GM23338 (cell line): Measurements from ENCODE around the gene URAD.

ENCODE experiments used
- CREB1 ChIP-seq: fragments of 250-450 bp; sonication (Bioruptor Pico); IDR thresholded peaks from 2 replicates; pipeline ENCODE4 v1.5.0; 2020; ENCODE audit warnings: low read depth, mild to moderate bottlenecking, moderate library complexity
- CTCF ChIP-seq, 2 experiments: fragments of 200-600 bp in 1 of 2; sonication (generic) in 1 of 2; conservative IDR thresholded peaks; 2 replicates each; pipeline versions ENCODE4 v1.5.1 to v1.6.1; 2016 to 2017; ENCODE audit warnings: antibody characterized with exemption in 2 of 2, low read depth in 2 of 2, mild to moderate bottlenecking in 2 of 2, moderate library complexity in 1 of 2
- ETS1 ChIP-seq: IDR thresholded peaks from 2 replicates; pipeline ENCODE4 v1.6.1; 2016; ENCODE audit warnings: antibody characterized with exemption
- EZH2 ChIP-seq: fragments of 200-600 bp; sonication (generic); IDR thresholded peaks from one replicate; pipeline ENCODE4 v1.8.0; 2017; ENCODE audit warnings: antibody characterized with exemption, mild to moderate bottlenecking, low read depth; ENCODE audit not compliant: unreplicated experiment
- EZH2phosphoT487 ChIP-seq: fragments of 200-600 bp; sonication (generic); IDR thresholded peaks from one replicate; pipeline ENCODE4 v1.8.1; 2018; ENCODE audit warnings: antibody characterized with exemption; ENCODE audit not compliant: unreplicated experiment
- POLR2AphosphoS5 ChIP-seq: IDR thresholded peaks from 2 replicates; pipeline ENCODE4 v1.6.1; 2016; ENCODE audit warnings: antibody characterized with exemption, low read depth
- REST ChIP-seq: IDR thresholded peaks from one replicate; pipeline ENCODE4 v1.6.1; 2018; ENCODE audit warnings: antibody characterized with exemption; ENCODE audit not compliant: unreplicated experiment
- ZNF114 ChIP-seq: fragments of 250-450 bp; sonication (Bioruptor Pico); IDR thresholded peaks from 2 replicates; pipeline ENCODE4 v1.5.0; 2020; ENCODE audit warnings: mild to moderate bottlenecking, moderate library complexity
- ZNF331 ChIP-seq: fragments of 250-450 bp; sonication (Bioruptor Pico); IDR thresholded peaks from 2 replicates; pipeline ENCODE4 v1.5.0; 2020; ENCODE audit warnings: low read depth, mild to moderate bottlenecking, moderate library complexity

- TF ChIP-seq EZH2phosphoT487 (peak; percentile 89), CTCF (conservative IDR thresholded peaks at IDR 0.05; ENCODE audit: low read depth in 2 of 2) (peak; percentile 68 to 88), CREB1 (CRISPR knock-in tag) (0 out of 2 replicates have a peak, but pooled peaks have one; percentile 32), POLR2AphosphoS5 (no peak), ZNF114 (CRISPR knock-in tag) (no peak), EZH2 (peak; percentile 96), ZNF331 (no peak), REST (no peak), ETS1 (no peak)
Observed at GRCh38 chr13:27953676-27954405, 34.7 kb downstream of the URAD start.
